GM19463 (cell line): ENCODE data around the gene DIP2C.

Source experiments
- ATAC-seq: cut with Tn5 transposase; IDR thresholded peaks from one replicate; pipeline ENCODE4 v1.9.1; 2021; ENCODE audit warnings: mild to moderate bottlenecking, moderate library complexity; ENCODE audit not compliant: unreplicated experiment

Gene DIP2C, protein sequence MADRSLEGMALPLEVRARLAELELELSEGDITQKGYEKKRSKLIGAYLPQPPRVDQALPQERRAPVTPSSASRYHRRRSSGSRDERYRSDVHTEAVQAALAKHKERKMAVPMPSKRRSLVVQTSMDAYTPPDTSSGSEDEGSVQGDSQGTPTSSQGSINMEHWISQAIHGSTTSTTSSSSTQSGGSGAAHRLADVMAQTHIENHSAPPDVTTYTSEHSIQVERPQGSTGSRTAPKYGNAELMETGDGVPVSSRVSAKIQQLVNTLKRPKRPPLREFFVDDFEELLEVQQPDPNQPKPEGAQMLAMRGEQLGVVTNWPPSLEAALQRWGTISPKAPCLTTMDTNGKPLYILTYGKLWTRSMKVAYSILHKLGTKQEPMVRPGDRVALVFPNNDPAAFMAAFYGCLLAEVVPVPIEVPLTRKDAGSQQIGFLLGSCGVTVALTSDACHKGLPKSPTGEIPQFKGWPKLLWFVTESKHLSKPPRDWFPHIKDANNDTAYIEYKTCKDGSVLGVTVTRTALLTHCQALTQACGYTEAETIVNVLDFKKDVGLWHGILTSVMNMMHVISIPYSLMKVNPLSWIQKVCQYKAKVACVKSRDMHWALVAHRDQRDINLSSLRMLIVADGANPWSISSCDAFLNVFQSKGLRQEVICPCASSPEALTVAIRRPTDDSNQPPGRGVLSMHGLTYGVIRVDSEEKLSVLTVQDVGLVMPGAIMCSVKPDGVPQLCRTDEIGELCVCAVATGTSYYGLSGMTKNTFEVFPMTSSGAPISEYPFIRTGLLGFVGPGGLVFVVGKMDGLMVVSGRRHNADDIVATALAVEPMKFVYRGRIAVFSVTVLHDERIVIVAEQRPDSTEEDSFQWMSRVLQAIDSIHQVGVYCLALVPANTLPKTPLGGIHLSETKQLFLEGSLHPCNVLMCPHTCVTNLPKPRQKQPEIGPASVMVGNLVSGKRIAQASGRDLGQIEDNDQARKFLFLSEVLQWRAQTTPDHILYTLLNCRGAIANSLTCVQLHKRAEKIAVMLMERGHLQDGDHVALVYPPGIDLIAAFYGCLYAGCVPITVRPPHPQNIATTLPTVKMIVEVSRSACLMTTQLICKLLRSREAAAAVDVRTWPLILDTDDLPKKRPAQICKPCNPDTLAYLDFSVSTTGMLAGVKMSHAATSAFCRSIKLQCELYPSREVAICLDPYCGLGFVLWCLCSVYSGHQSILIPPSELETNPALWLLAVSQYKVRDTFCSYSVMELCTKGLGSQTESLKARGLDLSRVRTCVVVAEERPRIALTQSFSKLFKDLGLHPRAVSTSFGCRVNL (N-terminal part only)

DNA sequence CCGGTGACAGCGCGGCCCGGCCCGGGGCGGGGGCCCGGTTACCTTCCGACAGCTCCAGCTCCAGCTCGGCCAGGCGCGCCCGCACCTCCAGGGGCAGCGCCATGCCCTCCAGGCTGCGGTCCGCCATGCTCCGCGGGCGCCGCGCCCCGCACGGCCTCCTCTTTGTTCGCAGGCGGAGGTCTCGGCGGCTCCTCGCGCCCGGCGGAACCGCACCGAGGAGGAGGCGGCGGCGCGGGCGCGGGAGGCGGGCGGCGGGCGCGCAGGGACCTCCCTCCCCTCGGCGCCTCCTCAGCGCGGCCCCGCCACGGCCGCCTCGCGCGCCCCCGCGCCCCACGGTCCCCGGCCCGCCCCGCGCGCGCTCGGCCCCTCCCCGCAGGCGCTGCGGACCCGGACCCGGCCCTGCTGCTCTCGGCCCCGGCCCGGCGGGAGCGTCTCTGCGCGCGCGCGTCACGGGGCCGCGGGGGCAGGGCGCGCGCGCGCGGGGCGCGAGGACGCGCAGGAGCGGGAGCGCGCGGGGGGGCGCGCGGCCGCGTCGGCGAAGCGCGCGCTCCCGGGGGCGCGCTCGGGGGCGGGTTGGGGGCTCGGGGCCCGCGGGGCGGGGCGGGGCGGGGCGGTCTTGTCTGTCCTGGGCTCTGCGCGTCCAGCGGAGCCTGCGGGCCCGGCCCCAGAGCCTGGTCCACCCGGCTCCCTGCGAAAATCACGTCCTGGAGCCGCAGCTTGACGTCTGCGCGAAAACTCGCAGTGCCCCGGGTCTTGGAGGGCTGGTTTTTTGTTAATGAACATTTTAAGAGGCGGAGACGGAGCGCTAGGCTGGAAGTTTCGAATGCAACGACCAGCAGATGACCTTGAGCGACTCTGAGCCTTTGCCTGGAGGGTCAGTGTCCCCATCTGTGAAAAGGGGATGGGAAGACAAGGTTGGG lies at the start of gene DIP2C:
Gene DIP2C, minus strand, starts transcription at position 217 of the 920 bp plus-strand sequence. Its CDS starts 90 bp downstream, at position 127.
- no peak for ATAC-seq

DNA sequence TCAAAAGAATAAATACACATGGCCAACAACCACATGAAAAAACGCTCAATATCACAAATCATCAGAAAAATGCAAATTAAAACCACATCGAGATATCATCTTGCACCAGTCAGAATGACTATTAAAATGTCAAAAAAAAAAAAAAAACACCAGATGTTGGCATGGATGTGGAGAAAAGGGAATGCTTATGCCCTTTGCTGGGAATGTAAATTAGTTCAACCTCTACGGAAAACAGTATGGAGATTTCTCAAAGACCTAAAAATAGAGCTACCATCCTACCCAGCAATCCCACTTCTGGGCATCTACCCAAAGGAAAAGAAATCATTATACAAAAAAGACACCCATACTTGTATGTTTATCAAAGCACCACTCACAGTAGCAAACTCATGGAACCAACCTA lies 45.0 kb upstream of the DIP2C start:
- ATAC-seq: no peak

DNA sequence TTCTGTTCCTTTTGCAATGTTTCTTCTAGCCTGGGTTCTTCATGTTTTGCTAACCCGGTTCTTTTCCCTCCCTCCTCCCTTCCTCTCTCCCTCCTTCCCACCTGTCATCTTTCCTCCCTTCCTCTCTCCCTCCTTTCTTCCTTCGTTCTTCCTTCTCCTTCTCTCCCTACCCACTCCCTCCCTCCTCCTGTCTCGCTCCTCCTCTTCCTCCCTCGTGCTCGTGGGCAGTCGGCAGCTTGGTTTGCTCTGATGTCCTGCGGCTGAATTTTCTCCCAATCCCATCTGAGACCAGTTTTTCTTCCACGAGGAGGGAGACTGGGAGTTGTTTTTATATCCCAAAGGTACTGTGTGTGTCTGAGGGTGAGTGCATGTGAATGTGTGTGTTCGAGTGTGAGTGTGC lies 43.6 kb upstream of the DIP2C start:
- no peak for ATAC-seq

DNA sequence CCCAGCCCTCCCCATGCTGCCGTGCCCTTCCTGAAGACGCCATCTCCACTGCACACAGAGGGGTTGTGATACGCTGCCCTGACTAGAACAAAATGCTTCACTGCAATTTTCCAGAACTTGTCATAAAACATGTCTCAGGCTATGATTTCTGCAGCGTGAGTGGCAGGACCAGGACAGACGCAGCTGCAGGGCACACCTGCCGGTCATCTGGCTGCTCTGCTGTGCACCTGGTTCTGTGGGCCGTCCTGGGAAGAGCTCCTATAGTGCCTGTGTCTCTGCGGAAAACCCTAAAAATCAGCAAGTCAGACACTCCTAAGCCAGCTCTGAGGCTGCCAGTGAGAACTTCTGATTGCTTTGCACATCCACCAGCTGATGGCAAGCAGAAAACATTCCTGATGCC lies 39.7 kb upstream of the DIP2C start:
- no peak for ATAC-seq

DNA sequence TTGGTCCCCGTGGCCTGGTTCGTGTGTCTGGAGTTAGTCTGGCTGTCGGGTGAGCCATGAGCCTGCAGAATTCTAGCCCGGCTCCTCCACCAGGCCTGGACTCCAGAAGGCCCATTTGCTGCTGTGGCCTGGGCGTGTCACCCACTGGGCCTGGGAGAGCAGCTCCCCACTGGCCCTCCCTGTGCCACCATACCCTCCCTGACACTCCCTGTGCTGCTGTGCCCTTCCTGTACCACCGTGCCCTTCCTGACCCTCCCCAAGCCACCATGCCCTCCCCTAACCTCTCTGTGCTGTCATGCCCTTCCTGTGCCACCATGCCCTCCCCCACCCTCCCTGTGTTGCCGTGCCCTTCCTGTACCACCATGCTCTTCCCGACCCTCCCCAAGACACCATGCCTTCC lies 39.1 kb upstream of the DIP2C start:
- ATAC-seq: no peak

DNA sequence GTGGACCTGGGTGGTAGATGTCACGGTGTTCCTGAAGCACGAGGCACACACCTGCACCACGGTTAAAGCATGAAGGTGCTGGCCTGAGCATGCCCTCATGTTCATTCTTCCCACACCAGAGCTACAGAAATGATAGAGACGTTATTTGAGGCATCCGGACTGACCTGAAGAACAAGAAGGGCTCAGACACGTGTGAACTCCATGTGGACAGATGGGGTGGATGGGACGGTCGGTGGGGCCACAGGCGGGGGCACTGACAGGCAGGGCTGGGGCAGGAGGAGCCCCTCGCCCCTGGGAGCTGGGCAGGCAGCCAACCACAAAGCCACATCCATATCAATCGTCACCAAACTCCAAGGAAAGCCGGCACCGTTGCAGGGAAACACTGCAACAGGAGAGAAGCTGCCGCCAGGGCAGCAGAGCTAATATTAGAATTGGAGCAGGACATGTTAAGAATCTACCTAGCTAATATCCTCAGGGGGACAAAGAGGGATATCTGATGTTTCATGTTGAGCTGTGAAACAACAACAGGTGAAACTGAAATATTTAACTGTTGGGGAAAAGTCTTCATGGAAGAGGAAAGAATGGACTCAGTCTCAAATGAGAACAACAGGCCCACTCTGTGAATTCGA lies 37.8 kb upstream of the DIP2C start:
- ATAC-seq: no peak

DNA sequence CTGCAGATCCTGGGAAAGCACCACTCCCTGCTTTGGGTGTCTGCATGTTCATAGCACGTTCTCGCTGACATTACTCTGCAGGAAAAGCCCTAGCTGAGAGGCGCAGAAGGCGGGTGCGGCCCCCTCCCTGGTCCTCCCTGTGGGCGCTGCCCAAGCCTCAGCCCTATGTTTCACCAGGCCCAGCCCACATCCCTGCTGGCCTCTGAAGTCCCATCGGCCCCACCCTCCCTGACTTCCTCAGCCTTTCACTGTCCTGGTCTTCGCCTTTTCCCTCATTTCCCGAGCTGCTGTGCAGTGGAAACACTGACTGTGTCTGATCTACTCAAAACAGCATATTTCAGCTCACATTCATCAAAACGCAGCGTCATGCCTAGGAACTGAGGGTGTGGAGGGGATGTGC lies 36.3 kb upstream of the DIP2C start:
- no peak for ATAC-seq

DNA sequence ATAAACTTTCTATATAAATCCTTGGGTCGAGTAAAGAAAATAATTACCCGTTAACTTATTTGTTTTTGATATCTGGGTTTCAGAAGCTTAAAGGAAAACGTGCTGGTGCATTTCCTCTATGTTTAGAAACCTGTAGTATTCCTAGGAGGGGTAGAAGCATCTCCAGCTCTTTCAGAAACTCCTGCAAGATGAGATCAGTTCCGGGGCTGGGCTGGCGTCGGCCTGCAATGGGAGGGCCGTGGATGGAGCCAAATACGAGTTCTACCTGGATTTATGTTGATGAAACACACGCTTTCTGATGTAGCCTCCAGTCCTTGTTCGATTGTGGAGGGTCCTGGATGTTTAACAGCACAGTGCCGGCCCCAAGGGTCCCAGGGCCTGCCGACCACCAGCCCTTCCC lies 35.8 kb upstream of the DIP2C start:
- ATAC-seq: no peak

DNA sequence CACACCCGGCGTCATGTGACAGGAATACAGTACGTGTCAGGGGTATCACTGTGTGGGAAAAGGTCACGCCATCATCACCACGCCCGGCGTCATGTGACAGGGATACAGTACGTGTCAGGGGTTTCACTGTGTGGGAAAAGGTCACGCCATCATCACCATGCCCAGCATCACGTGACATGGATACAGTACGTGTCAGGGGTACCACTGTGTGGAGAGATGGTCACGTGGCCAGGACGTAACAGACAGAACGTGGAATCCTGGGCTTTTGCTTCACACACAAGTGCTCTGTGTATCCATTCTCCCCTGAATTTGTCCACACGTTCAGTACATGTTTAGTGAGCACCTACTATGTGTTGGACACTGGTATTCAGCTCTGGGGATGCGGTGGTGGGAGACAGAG lies 34.5 kb upstream of the DIP2C start:
- ATAC-seq: no peak

DNA sequence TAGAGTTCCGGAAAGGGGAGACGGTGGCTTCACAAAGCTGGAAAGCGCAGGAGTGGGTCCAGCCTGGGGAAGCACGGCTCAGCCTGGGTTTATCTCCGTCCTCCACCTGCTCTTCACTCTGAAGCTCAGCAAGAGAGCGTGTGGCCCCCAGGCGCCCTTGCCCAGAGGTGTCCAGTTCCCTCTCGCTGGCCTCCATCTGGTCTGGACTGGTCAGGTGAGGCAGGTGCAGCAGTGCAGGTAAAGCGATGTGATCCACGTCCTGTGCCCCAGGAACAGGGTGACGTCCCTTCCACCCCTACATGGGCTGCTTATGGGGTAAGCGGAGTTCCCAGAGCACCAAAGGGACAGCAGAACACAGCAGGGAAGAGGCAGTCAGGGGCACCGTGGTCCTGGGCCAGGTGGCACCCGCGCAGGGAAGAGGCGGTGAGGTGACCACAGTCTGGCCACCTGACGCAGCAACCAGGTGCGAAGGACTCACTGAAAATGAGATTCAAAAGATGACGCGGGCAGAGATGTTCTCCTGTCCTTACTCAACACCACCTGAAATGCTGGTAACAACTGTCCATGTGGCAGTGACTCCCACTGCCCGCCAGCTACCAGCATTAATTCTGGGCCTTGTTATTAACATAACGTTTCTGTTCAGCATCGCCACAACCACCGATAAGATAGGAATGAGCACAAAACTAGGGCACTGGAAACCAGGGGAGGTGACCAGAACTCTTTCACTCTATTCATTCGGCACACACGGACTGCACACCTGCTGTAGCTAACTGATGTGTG lies 33.0 kb upstream of the DIP2C start:
- ATAC-seq: no peak

DNA sequence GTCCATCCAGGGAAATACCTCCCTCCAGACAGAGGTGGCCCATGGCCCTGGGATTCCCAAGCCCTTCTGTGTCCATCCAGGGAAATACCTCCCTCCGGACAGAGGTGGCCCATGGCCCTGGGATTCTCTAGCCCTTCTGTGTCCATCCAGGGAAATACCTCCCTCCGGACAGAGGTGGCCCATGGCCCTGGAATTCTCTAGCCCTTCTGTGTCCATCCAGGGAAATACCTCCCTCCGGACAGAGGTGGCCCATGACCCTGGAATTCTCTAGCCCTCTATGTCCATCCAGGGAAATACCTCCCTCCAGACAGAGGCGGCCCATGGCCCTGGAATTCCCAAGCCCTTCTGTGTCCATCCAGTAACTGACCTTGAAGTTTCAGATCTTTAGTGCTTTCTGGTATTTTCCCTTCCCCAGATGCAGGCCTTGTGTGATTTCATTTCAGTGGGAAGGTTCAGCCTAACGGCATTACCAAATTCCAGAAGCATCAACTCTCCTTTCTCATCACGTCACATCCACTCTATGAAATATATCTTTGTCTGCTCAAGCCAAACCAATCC lies 28.8 kb upstream of the DIP2C start:
- no peak for ATAC-seq

DNA sequence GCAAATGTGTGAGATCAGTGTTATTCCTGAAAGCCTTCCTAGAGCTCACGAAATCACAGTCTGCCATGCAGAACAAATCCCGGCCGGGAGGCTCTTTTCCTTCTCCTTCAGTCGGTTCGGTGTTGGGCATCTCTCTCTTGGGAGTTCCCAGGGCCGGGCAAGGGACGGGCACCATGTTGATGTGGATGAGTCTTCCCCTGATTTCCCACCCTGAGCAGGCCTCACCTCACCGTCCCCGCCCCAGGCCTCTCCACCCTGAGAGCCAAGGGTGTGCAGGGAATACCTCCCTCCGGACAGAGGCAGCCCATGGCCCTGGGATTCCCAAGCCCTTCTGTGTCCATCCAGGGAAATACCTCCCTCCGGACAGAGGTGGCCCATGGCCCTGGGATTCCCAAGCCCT lies 28.0 kb upstream of the DIP2C start:
- no peak for ATAC-seq

DNA sequence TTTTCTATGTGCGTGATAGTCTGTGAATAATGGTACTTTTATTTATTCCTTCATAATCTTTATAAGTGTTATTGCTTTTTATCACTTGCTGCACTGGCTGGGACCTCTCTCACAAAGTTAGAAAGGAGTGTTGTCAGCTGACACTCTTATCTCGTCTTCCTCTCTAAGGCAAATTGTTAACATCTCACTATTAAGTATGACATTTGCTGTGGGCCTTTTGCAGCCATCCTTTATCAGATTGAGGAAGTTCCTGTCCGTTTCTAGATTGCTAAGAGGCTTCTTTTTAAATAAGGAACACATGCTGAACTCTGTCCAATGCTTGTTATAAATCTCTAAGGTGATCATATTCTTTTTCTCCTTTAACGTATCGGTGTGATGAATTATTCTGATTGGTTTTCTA lies 27.4 kb upstream of the DIP2C start:
- no peak for ATAC-seq

DNA sequence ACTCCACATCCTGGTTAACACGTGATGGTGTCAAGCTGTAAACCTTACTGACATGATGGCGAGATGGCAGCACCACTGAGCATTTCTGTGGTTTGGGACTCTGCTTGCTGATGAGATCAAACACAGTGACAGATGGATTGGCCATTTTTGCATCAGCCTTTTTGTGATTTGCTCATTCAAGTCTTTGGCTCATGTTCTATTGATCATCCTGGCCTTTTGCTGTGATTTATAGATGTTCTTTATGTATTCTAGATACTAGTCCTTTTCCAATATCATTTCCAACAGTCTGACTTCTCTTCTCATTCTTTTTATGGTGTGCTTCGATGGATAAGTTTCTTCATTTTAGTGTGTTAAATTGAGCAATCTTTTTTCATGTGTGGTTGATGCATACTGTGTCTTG lies 24.7 kb upstream of the DIP2C start:
- no peak for ATAC-seq

DNA sequence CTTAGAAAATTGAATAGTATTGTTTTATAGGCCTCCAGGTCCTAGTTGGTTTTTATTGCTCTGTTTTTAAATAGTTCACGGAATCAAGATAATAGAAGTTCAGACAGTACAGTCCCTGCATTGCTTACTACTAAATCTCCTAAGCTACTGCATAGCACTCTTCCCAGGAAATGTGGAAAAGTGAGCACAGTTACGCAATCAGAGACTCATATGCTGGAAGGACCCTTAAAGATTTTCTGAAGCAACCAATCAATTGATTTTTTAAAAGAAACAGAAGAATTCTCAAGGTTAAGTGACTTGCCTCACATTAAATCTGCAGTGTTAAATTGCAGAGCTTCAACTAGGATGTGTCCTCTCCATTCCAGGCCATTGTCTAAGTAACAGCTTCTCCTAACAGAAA lies 23.1 kb upstream of the DIP2C start:
- ATAC-seq: no peak

DNA sequence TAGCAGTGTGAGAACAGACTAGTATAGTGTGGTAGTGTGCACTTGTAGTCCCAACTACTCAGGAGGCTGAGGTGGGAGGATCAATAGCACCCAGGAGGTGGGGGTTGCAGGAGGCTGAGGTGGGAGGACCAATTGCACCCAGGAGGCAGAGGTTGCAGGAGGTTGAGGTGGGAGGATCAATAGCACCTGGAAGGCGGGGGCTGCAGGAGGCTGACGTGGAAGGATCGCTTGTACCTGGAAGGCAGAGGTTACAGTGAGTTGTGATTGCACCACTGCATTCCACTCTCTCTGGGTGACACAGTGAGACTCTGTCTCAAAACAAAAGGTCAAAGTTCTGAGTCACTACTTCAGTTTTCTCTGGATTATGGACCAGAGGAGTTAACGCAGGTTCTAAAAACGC lies 22.6 kb upstream of the DIP2C start:
- ATAC-seq: no peak

DNA sequence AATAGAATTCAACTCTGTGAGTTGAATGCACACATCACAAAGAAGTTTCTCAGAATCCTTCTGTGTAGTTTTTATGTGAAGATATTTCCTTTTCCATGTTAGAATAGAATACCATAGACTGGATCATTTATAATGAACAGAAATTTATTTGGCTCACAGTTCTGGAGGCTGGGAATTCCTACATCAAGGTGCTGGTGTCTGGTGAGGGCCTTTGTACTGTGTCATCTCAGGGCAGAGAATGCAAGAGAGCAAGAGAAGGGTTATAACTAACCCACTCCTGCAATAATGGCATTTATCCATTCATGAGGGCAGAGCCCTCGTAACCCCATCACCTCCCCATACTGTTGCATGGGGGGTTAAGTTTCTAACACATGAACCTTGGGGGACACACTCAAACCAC lies 18.4 kb upstream of the DIP2C start:
- ATAC-seq: no peak

DNA sequence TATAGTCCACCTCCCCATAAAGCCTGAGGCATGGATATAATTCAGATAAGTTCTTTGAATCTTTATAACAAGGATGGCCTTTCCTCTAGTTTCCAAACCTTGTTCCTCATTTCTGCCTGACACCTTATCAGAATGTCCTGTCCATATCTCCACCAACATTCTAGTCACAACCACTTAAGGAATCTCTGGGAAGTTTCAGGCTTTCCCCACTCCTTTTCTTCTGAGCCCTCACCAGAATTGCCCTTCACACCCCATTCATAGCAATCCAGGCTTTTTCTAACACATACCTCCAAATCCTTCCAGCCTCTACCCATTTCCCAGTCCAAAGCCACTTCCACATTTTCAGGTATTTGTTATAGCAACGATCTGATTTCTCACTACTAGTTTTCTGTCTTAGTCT lies 18.0 kb upstream of the DIP2C start:
- ATAC-seq: no peak

DNA sequence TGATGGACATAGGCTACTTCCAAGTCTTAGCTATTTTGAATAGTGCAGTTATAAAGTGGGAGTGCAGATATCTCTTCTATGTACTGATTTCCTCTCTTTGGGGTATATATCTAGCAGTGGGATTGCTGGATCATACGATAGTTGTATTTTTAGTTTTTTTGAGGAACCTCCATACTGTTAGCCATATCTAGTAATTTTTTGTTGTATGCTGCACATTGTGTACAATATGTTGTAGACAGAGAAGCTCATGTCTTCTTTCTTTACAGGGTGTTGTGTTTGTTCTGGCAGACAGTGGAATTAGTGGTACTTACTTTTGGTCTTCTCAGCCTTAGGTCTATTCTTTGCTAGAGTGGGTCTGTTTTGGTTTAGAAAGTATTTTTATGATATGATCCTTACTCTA lies 13.7 kb upstream of the DIP2C start:
- no peak for ATAC-seq
